Caco-2 (cell line): ENCODE data around the gene C1QTNF5. TPM values are rescaled to one million over a fixed set of nuclear protein-coding genes. Genes with fewer than 3 reads are reported as not detected.

Experiments used
- BruUV-seq: library from RNA; stranded (reverse); fragments of 400-500 nt; replicated peaks from 2 replicates; lab custom pipeline; 2021; lab: Mats Ljungman, UMichigan
- CTCF ChIA-PET: fragments of 300-600 bp; sonication (Branson Sonifier 250); formaldehyde crosslinking; loops from one replicate; lab custom pipeline; 2022; ENCODE audit warnings: antibody characterized with exemption; lab: Charles Lee
- POLR2A ChIA-PET: fragments of 300-600 bp; sonication (Branson Sonifier 250); formaldehyde crosslinking; loops from one replicate; lab custom pipeline; 2022; ENCODE audit warnings: antibody characterized with exemption; lab: Charles Lee
- DNase-seq, 2 experiments: peaks; one replicate each; pipeline versions ENCODE4 v3.0.0 to v3.0.0-alpha.2; 2020 to 2022
- H3K27me3 ChIP-seq: replicated peaks from 2 replicates; pipeline ENCODE4 v1.6.0; 2011; ENCODE audit warnings: low read length; ENCODE audit not compliant: control insufficient read depth, insufficient read depth
- H3K36me3 ChIP-seq: 2 replicates; pipeline ENCODE4 v1.5.1; 2011; ENCODE audit warnings: low read length; ENCODE audit not compliant: control insufficient read depth, insufficient read depth
- H3K4me1 ChIP-seq: fragments of 250-450 bp; sonication (Bioruptor Pico); 2 replicates; pipeline ENCODE4 v1.5.1; 2020; ENCODE audit warnings: mild to moderate bottlenecking
- H3K4me3 ChIP-seq: 2 replicates; pipeline ENCODE4 v1.5.1; 2011; ENCODE audit warnings: low read depth, mild to moderate bottlenecking, control low read depth, low read length
- H3K9me3 ChIP-seq: fragments of 250-450 bp; sonication (Bioruptor Pico); 2 replicates; pipeline ENCODE4 v1.5.1; 2020; ENCODE audit warnings: mild to moderate bottlenecking, moderate library complexity
- H3K27ac Mint-ChIP-seq: one replicate; pipeline ENCODE4 v1.8.0; 2022; ENCODE audit warnings: mixed read lengths; ENCODE audit not compliant: unreplicated experiment
- H3K27me3 Mint-ChIP-seq: one replicate; pipeline ENCODE4 v1.8.0; 2022; ENCODE audit warnings: mixed read lengths; ENCODE audit not compliant: insufficient read depth, unreplicated experiment
- H3K36me3 Mint-ChIP-seq: one replicate; pipeline ENCODE4 v1.8.0; 2022; ENCODE audit warnings: mild to moderate bottlenecking, mixed read lengths; ENCODE audit not compliant: insufficient read depth, unreplicated experiment
- H3K4me1 Mint-ChIP-seq: one replicate; pipeline ENCODE4 v1.8.0; 2022; ENCODE audit warnings: low read depth, mixed read lengths; ENCODE audit not compliant: unreplicated experiment
- H3K4me3 Mint-ChIP-seq: one replicate; pipeline ENCODE4 v1.8.0; 2022; ENCODE audit warnings: mild to moderate bottlenecking, moderate library complexity, mixed read lengths; ENCODE audit not compliant: unreplicated experiment
- H3K9me3 Mint-ChIP-seq: one replicate; pipeline ENCODE4 v1.8.0; 2022; ENCODE audit warnings: mixed read lengths; ENCODE audit not compliant: unreplicated experiment
- intact Hi-C: fragments of 100-400 bp; cut with micrococcal nuclease; formaldehyde crosslinking; loops from one replicate; pipeline ENCODE4 v1.10.0; 2022; ENCODE audit not compliant: unreplicated experiment
- total RNA-seq: library from RNA; stranded (reverse); gene quantifications from 2 replicates; pipeline ENCODE4 v1.2.3, GENCODE V29; 2022
- TF ChIP-seq, protein P1 (sequence below), 2 experiments: fragments of 200-600 bp in 1 of 2; IDR thresholded peaks; 1 replicate in 1 of 2; 2 replicates in 1 of 2; pipeline versions ENCODE4 v1.5.1 to v1.8.0; 2011 to 2022; ENCODE audit warnings: antibody characterized with exemption in 1 of 2, control low read depth in 1 of 2, inconsistent platforms in 1 of 2, low read depth in 1 of 2, low read length in 1 of 2, mild to moderate bottlenecking in 1 of 2, moderate library complexity in 1 of 2; ENCODE audit not compliant: insufficient read depth in 1 of 2, severe bottlenecking in 1 of 2, unreplicated experiment in 1 of 2

C1QTNF5 gene
- total RNA-seq, 1 experiment from 2014 or later, result 1.2 TPM

DNA sequence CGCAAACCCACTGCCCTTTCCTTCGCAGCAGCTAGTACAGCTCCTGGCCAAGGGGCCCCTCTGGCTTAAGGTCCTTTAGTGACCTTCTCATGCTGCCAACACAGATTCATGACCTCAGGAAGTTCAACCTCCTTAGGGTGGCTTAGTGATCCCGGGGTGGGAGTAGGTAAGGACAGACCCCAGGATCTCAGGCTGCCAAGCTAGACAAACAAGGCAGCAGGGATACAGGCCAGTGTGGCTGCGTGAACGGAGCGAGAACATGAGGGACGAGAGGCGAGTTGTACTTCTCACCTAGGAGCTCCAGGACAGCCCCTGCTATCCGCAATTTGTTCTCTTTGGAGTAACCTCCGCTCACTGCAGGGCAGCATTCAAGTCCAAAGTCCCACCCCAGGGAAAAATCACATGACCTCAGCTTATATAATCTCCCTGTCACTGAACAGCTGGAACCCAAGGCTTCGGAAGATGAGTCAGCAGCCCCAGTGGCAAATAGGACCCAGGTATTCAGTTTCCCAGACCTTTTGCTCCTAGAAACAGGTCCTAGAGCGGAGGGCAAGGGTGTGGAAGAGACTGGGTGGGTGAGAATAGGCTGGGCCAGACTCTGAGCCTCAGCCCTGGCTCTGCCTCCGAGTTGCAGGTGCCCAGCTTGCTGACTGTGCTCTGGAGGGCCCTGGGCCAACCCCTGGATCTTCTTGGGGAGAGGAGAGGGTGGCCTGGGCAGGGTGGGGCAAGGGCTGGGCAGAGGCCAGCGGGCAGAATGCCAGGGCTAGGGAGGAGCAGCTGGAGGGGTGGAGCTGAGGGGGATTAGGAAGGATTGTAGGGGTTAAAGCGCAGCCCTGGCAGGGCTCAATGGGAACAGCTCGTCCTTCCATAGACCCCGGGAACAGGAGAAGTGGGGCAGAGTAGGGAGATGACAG lies 27.7 kb upstream of the C1QTNF5 start:
- Histone ChIP-seq H3K4me1 (peaks cover 63% of the 10 kb centered on the region), H3K36me3 (no peaks in the 10 kb centered on the region), H3K4me3 (peak overlapping the region; percentile 10), H3K27me3 (no peaks in the 10 kb centered on the region), H3K9me3 (no peaks in the 10 kb centered on the region)
- no peaks in the 10 kb centered on the region for H3K36me3 Mint-ChIP-seq
- TF ChIP-seq, protein P1, sequence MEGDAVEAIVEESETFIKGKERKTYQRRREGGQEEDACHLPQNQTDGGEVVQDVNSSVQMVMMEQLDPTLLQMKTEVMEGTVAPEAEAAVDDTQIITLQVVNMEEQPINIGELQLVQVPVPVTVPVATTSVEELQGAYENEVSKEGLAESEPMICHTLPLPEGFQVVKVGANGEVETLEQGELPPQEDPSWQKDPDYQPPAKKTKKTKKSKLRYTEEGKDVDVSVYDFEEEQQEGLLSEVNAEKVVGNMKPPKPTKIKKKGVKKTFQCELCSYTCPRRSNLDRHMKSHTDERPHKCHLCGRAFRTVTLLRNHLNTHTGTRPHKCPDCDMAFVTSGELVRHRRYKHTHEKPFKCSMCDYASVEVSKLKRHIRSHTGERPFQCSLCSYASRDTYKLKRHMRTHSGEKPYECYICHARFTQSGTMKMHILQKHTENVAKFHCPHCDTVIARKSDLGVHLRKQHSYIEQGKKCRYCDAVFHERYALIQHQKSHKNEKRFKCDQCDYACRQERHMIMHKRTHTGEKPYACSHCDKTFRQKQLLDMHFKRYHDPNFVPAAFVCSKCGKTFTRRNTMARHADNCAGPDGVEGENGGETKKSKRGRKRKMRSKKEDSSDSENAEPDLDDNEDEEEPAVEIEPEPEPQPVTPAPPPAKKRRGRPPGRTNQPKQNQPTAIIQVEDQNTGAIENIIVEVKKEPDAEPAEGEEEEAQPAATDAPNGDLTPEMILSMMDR (IDR thresholded peaks at IDR 0.05; ENCODE audit: insufficient read depth in 1 of 2, low read depth in 1 of 2, low read length in 1 of 2, severe bottlenecking in 1 of 2, unreplicated experiment in 1 of 2), result no peak
- no peaks in the 10 kb centered on the region for H3K27me3 Mint-ChIP-seq
- BruUV-seq, result no TSS peak
- ChIA-PET POLR2A (interaction anchor here (1.0 to 1.8 kb wide), 6 partner anchors 10 to 283 kb away, joined by 3 to 7 read pairs (median 4); partner anchors contain the start of genes C1QTNF5, HMBS and RNF26), CTCF (interaction anchor here (0.8 to 11.8 kb wide), 11 partner anchors 10 to 166 kb away, joined by 3 to 220 read pairs (median 6); partner anchors contain the start of genes C1QTNF5, CBL, MCAM and USP2)
- peak overlapping the region; percentile 93 for H3K27ac Mint-ChIP-seq
- H3K4me1 Mint-ChIP-seq, result peaks cover 62% of the 10 kb centered on the region
- intact Hi-C loops, result loop anchor here (2.0 kb wide), 1 partner anchor 16 kb away; no protein-coding TSS in a partner anchor
- DNase-seq, result peak; percentile 87 to 89
- H3K9me3 Mint-ChIP-seq, result no peaks in the 10 kb centered on the region
- H3K4me3 Mint-ChIP-seq, result peak overlapping the region; percentile 69

DNA sequence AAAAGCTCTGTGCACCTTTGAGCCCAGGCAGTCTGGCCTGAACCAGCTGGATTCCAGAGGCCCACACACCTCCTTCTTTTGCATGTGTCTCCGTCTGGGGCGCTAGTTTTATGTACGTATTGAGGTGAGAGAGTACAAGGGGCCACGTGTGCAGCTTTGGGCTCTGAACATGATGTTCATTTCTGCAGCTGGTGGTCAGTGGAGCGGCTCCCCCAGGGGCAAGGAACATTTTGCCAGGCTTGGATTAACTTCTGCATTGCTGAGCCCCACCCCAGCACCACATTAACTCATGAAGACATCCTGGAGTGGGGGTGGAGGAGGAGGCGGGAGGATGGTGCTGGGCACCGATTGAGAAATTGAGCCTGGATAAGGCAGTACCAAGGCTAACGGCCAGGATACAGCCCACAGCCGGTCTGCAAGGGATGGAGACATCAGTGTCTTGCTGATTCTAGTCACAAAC lies 27.0 kb upstream of the C1QTNF5 start:
- POLR2A ChIA-PET, result interaction anchor here (1.0 to 1.8 kb wide), 5 partner anchors 26 to 283 kb away, joined by 3 to 7 read pairs (median 6); partner anchors contain the start of genes C1QTNF5, HMBS and RNF26
- Mint-ChIP-seq H3K36me3 (no peaks in the 10 kb centered on the region), H3K27ac (peak overlapping the region; percentile 93), H3K27me3 (no peaks in the 10 kb centered on the region), H3K4me1 (peaks cover 66% of the 10 kb centered on the region), H3K4me3 (peak overlapping the region; percentile 69), H3K9me3 (no peaks in the 10 kb centered on the region)
- Histone ChIP-seq H3K27me3 (no peaks in the 10 kb centered on the region), H3K4me1 (peaks cover 70% of the 10 kb centered on the region), H3K4me3 (no peak overlapping the region), H3K9me3 (no peaks in the 10 kb centered on the region), H3K36me3 (no peaks in the 10 kb centered on the region)
- DNase-seq, result no peak
- TF ChIP-seq, protein P1 (IDR thresholded peaks at IDR 0.05; ENCODE audit: insufficient read depth in 1 of 2, low read depth in 1 of 2, low read length in 1 of 2, severe bottlenecking in 1 of 2, unreplicated experiment in 1 of 2), result no peak
- CTCF ChIA-PET, result interaction anchor here (1.1 to 11.8 kb wide), 7 partner anchors 13 to 162 kb away, joined by 3 to 220 read pairs (median 8); partner anchors contain the start of genes C1QTNF5, CBL and USP2
- no TSS peak for BruUV-seq
- intact Hi-C loops, result loop anchor here (2.0 kb wide), 1 partner anchor 15 kb away; no protein-coding TSS in a partner anchor
